ENCODE data around the gene TMEM175.
"Not testable (repeated sequence)": the region's sequence is repeated elsewhere in the genome, so short reads cannot be mapped to it uniquely, and the experiment has no call there.

DNA sequence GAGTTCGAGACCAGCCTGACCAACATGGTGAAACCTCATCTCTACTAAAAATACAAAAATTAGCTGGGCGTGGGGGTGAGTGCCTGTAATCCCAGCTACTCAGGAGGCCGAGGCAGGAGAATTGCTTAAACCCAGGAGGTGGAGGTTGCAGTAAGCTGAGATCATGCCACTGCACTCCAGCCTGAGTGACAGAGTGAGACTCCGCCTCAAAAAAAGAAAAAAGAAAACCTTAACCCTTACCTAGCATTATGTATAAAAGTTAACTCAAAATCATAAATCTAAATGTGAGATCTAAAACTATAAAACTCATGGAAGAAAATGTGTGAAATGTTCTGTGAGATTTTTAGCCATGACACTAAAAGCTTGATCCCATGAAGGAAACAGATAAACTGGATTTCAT, 7.2 kb downstream of the TMEM175 start:
- TF ChIP-seq, protein P1, sequence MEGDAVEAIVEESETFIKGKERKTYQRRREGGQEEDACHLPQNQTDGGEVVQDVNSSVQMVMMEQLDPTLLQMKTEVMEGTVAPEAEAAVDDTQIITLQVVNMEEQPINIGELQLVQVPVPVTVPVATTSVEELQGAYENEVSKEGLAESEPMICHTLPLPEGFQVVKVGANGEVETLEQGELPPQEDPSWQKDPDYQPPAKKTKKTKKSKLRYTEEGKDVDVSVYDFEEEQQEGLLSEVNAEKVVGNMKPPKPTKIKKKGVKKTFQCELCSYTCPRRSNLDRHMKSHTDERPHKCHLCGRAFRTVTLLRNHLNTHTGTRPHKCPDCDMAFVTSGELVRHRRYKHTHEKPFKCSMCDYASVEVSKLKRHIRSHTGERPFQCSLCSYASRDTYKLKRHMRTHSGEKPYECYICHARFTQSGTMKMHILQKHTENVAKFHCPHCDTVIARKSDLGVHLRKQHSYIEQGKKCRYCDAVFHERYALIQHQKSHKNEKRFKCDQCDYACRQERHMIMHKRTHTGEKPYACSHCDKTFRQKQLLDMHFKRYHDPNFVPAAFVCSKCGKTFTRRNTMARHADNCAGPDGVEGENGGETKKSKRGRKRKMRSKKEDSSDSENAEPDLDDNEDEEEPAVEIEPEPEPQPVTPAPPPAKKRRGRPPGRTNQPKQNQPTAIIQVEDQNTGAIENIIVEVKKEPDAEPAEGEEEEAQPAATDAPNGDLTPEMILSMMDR (IDR thresholded peaks at IDR 0.05) = not testable (repeated sequence)
- not testable (repeated sequence) for TF ChIP-seq ZFX (IDR thresholded peaks at IDR 0.05; ENCODE audit: borderline replicate concordance)
